ENCODE data around the gene ATG2A.

- TF ChIP-seq EZH2 (IDR thresholded peaks at IDR 0.05; ENCODE audit: insufficient read depth, low read length), result no peak
- no peak for TF ChIP-seq CTCF (IDR thresholded peaks at IDR 0.05; ENCODE audit: insufficient read depth, low read depth, low read length)
These were observed 62.9 kb downstream of the ATG2A start for GRCh38 chr11:64854157-64854533.

Data from astrocyte (in vitro differentiated cells and primary cell).